Ureter (tissue), 1 donor: Measurements from ENCODE around the gene PDS5B. TPM values are rescaled to one million over a fixed set of nuclear protein-coding genes. Genes with fewer than 3 reads are reported as not detected.
"Not testable (repeated sequence)": the region's sequence is repeated elsewhere in the genome, so short reads cannot be mapped to it uniquely, and the experiment has no call there.

ENCODE experiments used
- DNase-seq: peaks from one replicate; pipeline ENCODE4 v3.0.0-alpha.2; 2020; ENCODE audit warnings: low spot score
- total RNA-seq: library from RNA; stranded (reverse); gene quantifications from one replicate; pipeline ENCODE4 v1.2.4, GENCODE V29; 2023
- donor health status: DM: yes; HTN: yes; CAD: no.

PDS5B gene
- total RNA-seq, 1 donor from 2014 or later: 53.3 TPM

GRCh38 chr13:32726374-32727037 is 140.3 kb downstream of the PDS5B start:
- no peak for DNase-seq

- DNase-seq: no peak
These were observed 142.1 kb downstream of the PDS5B start for GRCh38 chr13:32728327-32728726.

GRCh38 chr13:32729097-32729496 is 142.8 kb downstream of the PDS5B start:
- not testable (repeated sequence) for DNase-seq

GRCh38 chr13:32731074-32731473 is 144.8 kb downstream of the PDS5B start:
- no peak for DNase-seq

- no peak for DNase-seq
These were observed 145.3 kb downstream of the PDS5B start for GRCh38 chr13:32731576-32731975.

GRCh38 chr13:32733690-32734089 is 147.4 kb downstream of the PDS5B start:
- DNase-seq: no peak

GRCh38 chr13:32734511-32734910 is 148.3 kb downstream of the PDS5B start:
- DNase-seq: no peak

- no peak for DNase-seq
These were observed 149.6 kb downstream of the PDS5B start for GRCh38 chr13:32735859-32736258.

- no peak for DNase-seq
These were observed 150.4 kb downstream of the PDS5B start for GRCh38 chr13:32736648-32737047.

- no peak for DNase-seq
These were observed 150.9 kb downstream of the PDS5B start for GRCh38 chr13:32737111-32737571.

GRCh38 chr13:32737679-32738078 is 151.4 kb downstream of the PDS5B start:
- no peak for DNase-seq

GRCh38 chr13:32745509-32745908 is 159.3 kb downstream of the PDS5B start:
- DNase-seq: no peak

GRCh38 chr13:32746474-32746873 is 160.2 kb downstream of the PDS5B start:
- no peak for DNase-seq

GRCh38 chr13:32748305-32748704 is 162.1 kb downstream of the PDS5B start:
- no peak for DNase-seq

- no peak for DNase-seq
These were observed 165.1 kb downstream of the PDS5B start for GRCh38 chr13:32751340-32751739.

- DNase-seq: no peak
These were observed 166.1 kb downstream of the PDS5B start for GRCh38 chr13:32752311-32752710.

- DNase-seq: no peak
These were observed 166.8 kb downstream of the PDS5B start for GRCh38 chr13:32752997-32753606.

- no peak for DNase-seq
These were observed 167.9 kb downstream of the PDS5B start for GRCh38 chr13:32754179-32754578.

- no peak for DNase-seq
These were observed 172.9 kb downstream of the PDS5B start for GRCh38 chr13:32759152-32759551.

GRCh38 chr13:32761472-32761871 is 175.2 kb downstream of the PDS5B start:
- DNase-seq: no peak

- no peak for DNase-seq
These were observed 192.9 kb downstream of the PDS5B start for GRCh38 chr13:32779119-32779518.

- DNase-seq: no peak
These were observed 195.7 kb downstream of the PDS5B start for GRCh38 chr13:32781906-32782305.

GRCh38 chr13:32783067-32783466 is 196.8 kb downstream of the PDS5B start:
- no peak for DNase-seq

- no peak for DNase-seq
These were observed 204.5 kb downstream of the PDS5B start for GRCh38 chr13:32790731-32791130.
